IMR-90 (cell line): Measurements from ENCODE around the gene SESN3. TPM values are rescaled to one million over a fixed set of nuclear protein-coding genes. Genes with fewer than 3 reads are reported as not detected.

Source experiments
- ATAC-seq: fragments of 200-7000 bp; cut with Tn5 transposase; 2 replicates; pipeline ENCODE4 v1.9.1; 2020; ENCODE audit warnings: low read depth, mild to moderate bottlenecking, moderate library complexity
- BruUV-seq: library from RNA; stranded (reverse); fragments of 400-500 nt; replicated peaks from 2 replicates; lab custom pipeline; 2021; lab: Mats Ljungman, UMichigan
- CTCF ChIA-PET: fragments of 300-600 bp; formaldehyde crosslinking; extraction: SDS; loops from one replicate; lab custom pipeline; 2021; ENCODE audit warnings: antibody characterized with exemption; lab: Yijun Ruan, JAX
- POLR2A ChIA-PET: fragments of 300-600 bp; sonication (Branson Sonifier 250); formaldehyde crosslinking; loops from one replicate; lab custom pipeline; 2022; ENCODE audit warnings: antibody characterized with exemption; ENCODE audit not compliant: unreplicated experiment; lab: Charles Lee
- DNase-seq: peaks from one replicate; pipeline ENCODE4 v3.0.0; 2013
- H2AFZ ChIP-seq: replicated peaks from 2 replicates; pipeline ENCODE3; 2013; ENCODE audit warnings: low read length, mild to moderate bottlenecking; ENCODE audit not compliant: poor library complexity
- H2AK5ac ChIP-seq: 2 replicates; pipeline ENCODE4 v1.6.1; 2013; ENCODE audit warnings: low read depth, low read length, inconsistent platforms
- H2AK9ac ChIP-seq: replicated peaks from 2 replicates; pipeline ENCODE3; 2013; ENCODE audit warnings: mild to moderate bottlenecking, low read depth, low read length, moderate library complexity; ENCODE audit not compliant: poor library complexity
- H2BK120ac ChIP-seq: 2 replicates; pipeline ENCODE4 v1.6.1; 2013; ENCODE audit warnings: low read depth, low read length, inconsistent platforms
- H2BK15ac ChIP-seq: 3 replicates; pipeline ENCODE4 v1.6.1; 2013; ENCODE audit warnings: low read depth, low read length, inconsistent platforms
- H2BK20ac ChIP-seq: 2 replicates; pipeline ENCODE4 v1.6.1; 2013; ENCODE audit warnings: low read depth, mild to moderate bottlenecking, inconsistent platforms, low read length, moderate library complexity
- H2BK5ac ChIP-seq: 2 replicates; pipeline ENCODE4 v1.6.1; 2013; ENCODE audit warnings: mild to moderate bottlenecking, low read depth, low read length, inconsistent platforms; ENCODE audit not compliant: poor library complexity, severe bottlenecking
- H3K14ac ChIP-seq: replicated peaks from 2 replicates; pipeline ENCODE4 v1.6.1; 2013; ENCODE audit warnings: low read depth, low read length, inconsistent platforms
- H3K18ac ChIP-seq: 2 replicates; pipeline ENCODE4 v1.6.1; 2013; ENCODE audit warnings: low read depth, low read length, control low read depth
- H3K23ac ChIP-seq: 2 replicates; pipeline ENCODE4 v1.6.1; 2013; ENCODE audit warnings: low read depth, low read length, inconsistent platforms
- H3K27ac ChIP-seq: 2 replicates; pipeline ENCODE4 v1.5.1; 2013; ENCODE audit warnings: mild to moderate bottlenecking, control low read depth, low read length; ENCODE audit not compliant: insufficient read depth
- H3K27me3 ChIP-seq: 2 replicates; pipeline ENCODE4 v1.6.1; 2013; ENCODE audit warnings: low read length; ENCODE audit not compliant: control insufficient read depth, insufficient read depth
- H3K36me3 ChIP-seq: 2 replicates; pipeline ENCODE4 v1.6.1; 2013; ENCODE audit warnings: low read length, mixed read lengths; ENCODE audit not compliant: control insufficient read depth, insufficient read depth
- H3K4ac ChIP-seq: 2 replicates; pipeline ENCODE4 v1.6.1; 2013; ENCODE audit warnings: low read depth, low read length, inconsistent platforms
- H3K4me1 ChIP-seq: 2 replicates; pipeline ENCODE4 v1.6.1; 2013; ENCODE audit warnings: low read length, mixed read lengths; ENCODE audit not compliant: control insufficient read depth, insufficient read depth
- H3K4me2 ChIP-seq: 2 replicates; pipeline ENCODE4 v1.6.1; 2013; ENCODE audit warnings: low read depth, mild to moderate bottlenecking, control low read depth, low read length, moderate library complexity
- H3K4me3 ChIP-seq: 2 replicates; pipeline ENCODE4 v1.5.1; 2013; ENCODE audit warnings: low read depth, mild to moderate bottlenecking, control low read depth, low read length, moderate library complexity; ENCODE audit not compliant: insufficient read depth
- H3K56ac ChIP-seq: 2 replicates; pipeline ENCODE4 v1.6.1; 2013; ENCODE audit warnings: low read length, inconsistent platforms; ENCODE audit not compliant: insufficient read depth; ENCODE audit errors: extremely low read depth
- H3K79me1 ChIP-seq, 2 experiments: 2 replicates each; pipeline ENCODE4 v1.6.1; 2013; ENCODE audit warnings: low read length in 2 of 2, inconsistent platforms in 1 of 2, low read depth in 1 of 2
- H3K9ac ChIP-seq: 2 replicates; pipeline ENCODE4 v1.6.1; 2013; ENCODE audit warnings: low read depth, low read length, control low read depth
- H3K9me1 ChIP-seq: 2 replicates; pipeline ENCODE4 v1.6.1; 2013; ENCODE audit warnings: low read length, inconsistent platforms; ENCODE audit not compliant: insufficient read depth
- H3K9me3 ChIP-seq: 2 replicates; pipeline ENCODE4 v1.6.1; 2013; ENCODE audit warnings: low read length; ENCODE audit not compliant: control insufficient read depth, insufficient read depth
- H4K20me1 ChIP-seq: 2 replicates; pipeline ENCODE4 v1.6.1; 2013; ENCODE audit warnings: low read length, inconsistent platforms; ENCODE audit not compliant: insufficient read depth
- H4K5ac ChIP-seq: 2 replicates; pipeline ENCODE4 v1.6.1; 2013; ENCODE audit warnings: mild to moderate bottlenecking, low read depth, low read length, control low read depth
- H4K8ac ChIP-seq, 2 experiments: 2 replicates each; pipeline ENCODE4 v1.6.1; 2013; ENCODE audit warnings: low read depth in 2 of 2, low read length in 2 of 2, control low read depth in 1 of 2, inconsistent platforms in 1 of 2
- H4K91ac ChIP-seq: 2 replicates; pipeline ENCODE4 v1.6.1; 2013; ENCODE audit warnings: low read depth, low read length, inconsistent platforms; ENCODE audit not compliant: insufficient read depth
- BHLHE40 ChIP-seq: fragments of 150-350 bp; IDR thresholded peaks from 2 replicates; pipeline ENCODE4 v1.6.1; 2016; ENCODE audit warnings: mild to moderate bottlenecking, low read depth, low read length
- CHD1 ChIP-seq: IDR thresholded peaks from 2 replicates; pipeline ENCODE4 v1.6.1; 2012; ENCODE audit warnings: low read depth, low read length, improper control_type of control experiment
- ELK1 ChIP-seq: fragments of 150-350 bp; IDR thresholded peaks from 2 replicates; pipeline ENCODE4 v1.6.1; 2016; ENCODE audit warnings: low read depth, mild to moderate bottlenecking, low read length, moderate library complexity, borderline replicate concordance
- MAFK ChIP-seq: IDR thresholded peaks from 2 replicates; pipeline ENCODE4 v1.6.1; 2012; ENCODE audit warnings: low read depth, low read length, improper control_type of control experiment
- MAZ ChIP-seq: IDR thresholded peaks from 2 replicates; pipeline ENCODE4 v1.6.1; 2012; ENCODE audit warnings: low read depth, mild to moderate bottlenecking, low read length, improper control_type of control experiment, moderate library complexity, borderline replicate concordance
- RFX5 ChIP-seq: IDR thresholded peaks from 2 replicates; pipeline ENCODE4 v1.8.0; 2012; ENCODE audit warnings: low read depth, mild to moderate bottlenecking, low read length, moderate library complexity
- SMC3 ChIP-seq: fragments of 150-350 bp; IDR thresholded peaks from 2 replicates; pipeline ENCODE4 v1.6.1; 2016; ENCODE audit warnings: low read depth, mild to moderate bottlenecking, antibody characterized with exemption, low read length, moderate library complexity
- USF2 ChIP-seq: fragments of 150-350 bp; IDR thresholded peaks from 2 replicates; pipeline ENCODE4 v1.6.1; 2017; ENCODE audit warnings: mild to moderate bottlenecking, antibody characterized with exemption, low read length, low read depth
- WGBS, 2 experiments: methylation state at CpG; one replicate each; pipeline versions ENCODE4 v1.1.5 to v1.1.7; 2013; ENCODE audit warnings: missing lambda C conversion rate in 2 of 2; ENCODE audit not compliant: insufficient read length in 1 of 2; ENCODE audit errors: extremely low coverage in 2 of 2; 5-methylcytosine and 5-hydroxymethylcytosine counted together
- dilution Hi-C: fragments of 300-500 bp; cut with HindIII; formaldehyde crosslinking; loops from one replicate; pipeline ENCODE4 v1.14.3; 2018; ENCODE audit warnings: low sequenced_read_pairs; ENCODE audit not compliant: unreplicated experiment
- in situ Hi-C: fragments of 300-500 bp; cut with MboI; formaldehyde crosslinking; loops from 3 replicates; pipeline ENCODE4 v1.14.3; 2019; ENCODE audit warnings: low sequenced_read_pairs, inconsistent platforms, mixed read lengths
- intact Hi-C: fragments of 100-400 bp; cut with micrococcal nuclease; formaldehyde crosslinking; loops from 2 replicates; pipeline ENCODE4 v1.10.0; 2022
- polyA plus RNA-seq, 3 experiments: library from polyadenylated mRNA; depleted of rRNA; stranded (reverse); fragments of >200 nt; gene quantifications; 2 replicates each; pipeline ENCODE4 v1.2.3, GENCODE V29; 2012; ENCODE audit warnings: low replicate concordance in 1 of 3
- total RNA-seq: library from RNA; depleted of rRNA; stranded (reverse); fragments of >200 nt; gene quantifications from 2 replicates; pipeline ENCODE4 v1.2.3, GENCODE V29; 2012

The SESN3 gene
- total and polyA plus RNA-seq, 2 of the 4 experiments (the other 2 are of a cell fraction) = 2.0 to 7.7 TPM

GRCh38 chr11:95277868-95278267 lies 46.9 kb upstream of the SESN3 start:
- BruUV-seq = no TSS peak
- Histone ChIP-seq H3K23ac (no peak overlapping the region), H3K9me3 (no peaks in the 10 kb centered on the region)

More at GRCh38 chr11:95277868-95278267, 46.9 kb upstream of the SESN3 start:
- Histone ChIP-seq H3K9ac (no peak overlapping the region), H3K14ac (no peak overlapping the region), H3K4me2 (no peak overlapping the region), H3K79me1 (no peaks in the 10 kb centered on the region), H2AK5ac (no peak overlapping the region), H2BK5ac (no peak overlapping the region), H2AK9ac (no peak overlapping the region), H3K4ac (no peak overlapping the region), H3K4me3 (no peak overlapping the region), H2AFZ (no peak overlapping the region), H3K4me1 (no peaks in the 10 kb centered on the region), H4K20me1 (no peaks in the 10 kb centered on the region), H2BK20ac (no peak overlapping the region), H3K27ac (no peak overlapping the region), H4K8ac (no peak overlapping the region), H2BK15ac (no peak overlapping the region), H3K18ac (no peak overlapping the region), H3K36me3 (no peaks in the 10 kb centered on the region), H3K9me1 (no peaks in the 10 kb centered on the region), H2BK120ac (no peak overlapping the region), H4K5ac (no peak overlapping the region), H3K56ac (no peak overlapping the region), H4K91ac (no peak overlapping the region), H3K27me3 (peaks cover 1% of the 10 kb centered on the region; the same call in 1 of the 2 replicates)
- intact Hi-C loops (no loop called here), dilution Hi-C loops (no loop called here), in situ Hi-C loops (no loop called here)
- WGBS, 2 experiments = no CpG with 5 or more reads among the region's 2 CpGs
- TF ChIP-seq RFX5 (no peak), BHLHE40 (no peak), CHD1 (no peak), USF2 (no peak), MAZ (no peak), ELK1 (no peak), SMC3 (no peak), MAFK (no peak)
- POLR2A ChIA-PET = no interaction called here
- DNase-seq (no peak), ATAC-seq (no peak)
- CTCF ChIA-PET = no interaction called here
